COR-L47 (cell line): ENCODE data around the gene ARHGEF3.
"Not testable (repeated sequence)": the region's sequence is repeated elsewhere in the genome, so short reads cannot be mapped to it uniquely, and the experiment has no call there.

Experiments used
- DNase-seq: peaks from one replicate; lab custom pipeline; 2025; lab: John Stamatoyannopoulos, UW

ARHGEF3 gene

DNA sequence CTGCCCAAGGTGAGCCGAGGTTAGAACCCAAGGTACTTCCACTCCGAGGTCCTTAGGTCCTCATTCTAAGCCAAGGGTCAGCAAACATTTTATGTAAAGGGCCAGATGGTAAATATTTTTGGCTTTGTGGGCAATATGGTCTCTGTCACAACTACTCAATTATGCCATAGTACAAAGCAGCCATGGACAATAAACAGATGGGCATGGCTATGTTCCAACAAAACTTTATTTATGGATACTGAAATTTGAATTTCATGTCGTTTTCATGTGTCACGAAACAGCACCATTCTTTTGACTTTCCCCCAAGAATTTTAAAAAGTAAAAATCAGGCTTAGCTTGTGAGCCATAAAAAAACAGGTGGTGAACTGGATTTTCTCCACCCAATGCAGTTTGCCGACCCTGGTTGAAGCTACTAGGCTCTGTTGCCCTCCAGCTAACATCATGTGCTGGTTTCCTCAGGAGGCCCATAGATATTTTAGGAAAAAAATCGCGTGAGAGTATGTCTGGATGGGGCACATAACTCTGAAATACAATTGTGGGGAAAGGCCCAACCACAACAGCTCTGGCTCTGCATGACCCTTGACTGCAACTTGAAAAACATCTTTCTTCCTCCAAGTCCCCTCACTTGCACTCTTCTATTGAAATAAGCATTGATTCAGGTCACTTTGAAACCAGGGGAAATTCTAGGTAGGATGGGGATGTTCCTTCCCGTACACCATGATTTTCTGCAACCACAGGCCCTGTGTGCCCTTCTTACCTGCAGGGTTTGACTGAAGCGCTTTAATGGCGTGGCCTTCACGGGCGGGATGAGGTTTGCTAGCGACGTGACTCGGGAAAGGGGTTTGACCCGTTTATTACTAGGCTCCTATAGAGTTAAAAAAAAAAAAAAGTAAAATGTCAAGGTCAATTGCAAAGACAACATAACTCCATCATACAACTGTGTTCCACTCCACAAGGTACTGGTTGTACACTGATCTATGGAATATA lies 28.5 kb downstream of the ARHGEF3 start:
- no peak for DNase-seq

DNA sequence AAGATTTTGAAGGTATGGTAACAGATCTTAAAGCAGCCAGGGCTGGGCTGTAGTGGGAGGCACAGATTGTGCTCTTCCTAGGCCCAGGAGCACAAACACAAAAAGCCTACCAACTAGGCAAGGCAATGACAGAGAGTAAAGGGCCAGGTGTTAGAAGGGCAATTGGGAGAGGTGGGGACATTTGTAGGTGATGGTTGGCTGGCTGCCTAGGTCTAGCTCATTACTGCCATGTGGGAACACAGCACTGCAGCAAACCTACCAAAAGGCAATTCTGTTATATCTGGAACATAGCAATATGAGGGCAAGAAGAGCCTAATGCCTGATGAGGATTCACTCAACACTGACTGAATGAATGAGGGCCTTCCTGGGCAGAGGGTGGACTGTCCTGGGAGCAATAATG lies 30.4 kb downstream of the ARHGEF3 start:
- no peak for DNase-seq

DNA sequence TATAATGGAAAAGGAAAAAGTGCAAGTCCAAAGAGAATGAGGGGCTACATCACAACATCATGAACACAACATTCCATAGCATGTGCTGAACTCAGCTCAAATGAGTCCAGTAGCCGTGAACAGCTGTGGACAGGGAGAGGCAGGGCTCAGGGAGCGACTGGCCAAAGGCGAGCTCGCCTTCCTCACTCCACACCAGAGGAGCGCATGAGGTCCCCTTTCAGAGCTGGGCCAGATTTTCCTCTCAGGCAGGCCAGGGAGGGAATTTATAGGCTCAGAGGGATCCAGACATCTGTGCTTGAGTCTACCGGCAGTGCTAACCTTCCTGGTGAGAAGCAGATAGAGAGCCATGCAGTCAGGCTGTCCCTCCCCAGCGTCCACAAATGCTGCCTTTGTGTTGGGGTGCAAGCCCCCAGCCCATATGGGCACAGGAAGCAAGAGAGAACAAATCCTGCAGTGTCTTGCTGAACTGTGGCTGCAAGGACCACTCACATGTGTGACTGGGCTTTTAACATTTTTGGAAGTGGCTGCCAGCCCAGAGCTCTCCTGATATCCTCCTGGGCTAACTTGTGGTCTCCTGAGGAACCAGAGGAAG lies 32.5 kb downstream of the ARHGEF3 start:
- no peak for DNase-seq

- no peak for DNase-seq
These were observed 36.7 kb downstream of the ARHGEF3 start for GRCh38 chr3:56764904-56765547.

DNA sequence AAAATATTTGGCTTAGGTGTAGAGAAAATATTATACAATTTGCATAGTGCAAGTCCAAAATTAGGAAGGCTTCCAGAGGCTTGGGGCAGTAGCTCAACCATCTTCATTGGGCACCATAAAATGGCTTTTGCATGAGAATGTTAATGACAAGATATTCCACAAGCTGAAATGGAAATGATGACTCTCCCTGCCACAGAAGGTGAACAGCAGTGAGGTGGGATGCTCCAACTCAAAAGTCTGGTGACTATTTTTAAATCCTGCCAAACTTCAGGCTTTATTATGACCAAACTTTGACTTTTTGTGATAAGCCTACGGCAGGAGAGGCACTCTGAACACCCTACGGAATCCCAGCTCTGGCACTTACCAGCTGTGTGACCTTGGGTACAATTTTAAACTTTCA lies 37.6 kb downstream of the ARHGEF3 start:
- no peak for DNase-seq

GRCh38 chr3:56763233-56763632 lies 38.5 kb downstream of the ARHGEF3 start:
- no peak for DNase-seq

DNA sequence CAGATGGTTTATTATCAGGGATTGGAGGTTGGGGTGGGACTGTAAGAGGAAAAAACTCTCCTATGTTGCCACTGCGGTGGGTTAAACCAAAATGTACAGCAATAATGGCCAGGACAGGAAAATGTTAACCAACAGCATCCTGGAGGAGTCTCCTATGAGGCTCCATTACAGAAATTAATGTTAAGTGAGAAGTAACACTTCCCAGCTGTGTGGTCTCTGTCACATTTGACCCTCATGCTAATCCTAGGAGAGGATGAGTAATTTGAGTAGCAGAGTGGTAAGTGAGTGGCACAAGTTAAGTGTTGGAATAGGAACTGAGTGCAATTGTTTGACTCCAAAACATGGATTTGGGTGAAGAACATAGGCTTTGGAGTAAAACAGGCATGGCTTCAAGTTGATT lies 39.0 kb downstream of the ARHGEF3 start:
- no peak for DNase-seq

DNA sequence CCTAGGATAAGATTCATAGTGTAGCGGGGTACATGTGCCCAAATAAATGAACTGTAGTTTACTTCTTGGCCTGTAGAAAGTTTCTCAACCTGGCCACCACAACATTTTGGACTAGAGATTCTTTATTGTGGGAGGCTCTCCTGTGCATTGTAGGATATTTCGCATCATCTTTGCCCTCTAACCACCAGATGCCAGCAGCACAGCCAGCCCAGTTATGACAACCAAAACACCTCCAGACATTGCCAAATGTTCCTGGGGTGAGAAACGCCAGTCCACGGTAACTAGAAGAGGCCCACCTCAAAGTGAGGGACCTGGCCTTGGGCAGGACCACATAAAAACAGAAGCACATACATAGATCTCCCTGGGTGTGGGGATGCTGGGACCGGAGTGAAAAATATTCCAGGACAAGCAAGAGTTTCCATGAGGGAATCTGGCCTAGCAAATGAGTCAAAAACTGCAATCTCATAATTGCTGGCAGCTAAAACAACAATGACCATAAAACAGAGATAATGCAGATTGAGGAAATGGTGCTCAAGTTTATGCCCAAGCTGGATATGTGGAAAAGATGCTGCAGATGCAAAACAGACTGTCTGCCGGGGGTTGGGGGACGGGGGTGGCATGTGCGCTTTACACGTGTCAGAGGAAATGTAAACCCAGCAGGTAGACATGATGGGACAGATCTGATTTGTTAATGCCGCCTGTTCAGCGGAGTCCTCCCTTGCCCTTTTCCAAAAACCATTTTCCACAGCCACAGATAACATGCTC lies 39.7 kb downstream of the ARHGEF3 start:
- DNase-seq = no peak

DNA sequence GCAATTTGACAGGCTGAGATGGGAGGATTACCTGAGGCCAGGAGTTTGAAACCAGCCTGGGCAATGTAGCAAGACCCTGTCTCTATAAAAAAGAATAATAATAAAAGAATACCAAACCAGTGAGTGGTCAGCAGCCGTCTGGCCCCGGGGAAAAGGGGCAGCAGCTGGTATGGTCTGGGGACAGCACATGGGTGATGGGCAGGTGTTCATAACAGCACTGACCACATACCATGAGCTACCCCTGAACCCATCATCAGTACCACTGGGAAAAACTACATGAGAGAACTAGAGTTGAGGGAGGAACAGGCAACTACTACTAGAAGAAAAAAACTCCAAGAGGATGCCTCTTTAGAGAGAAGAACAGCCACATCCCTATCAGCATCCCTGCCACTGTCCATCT lies 40.7 kb downstream of the ARHGEF3 start:
- DNase-seq = no peak

DNA sequence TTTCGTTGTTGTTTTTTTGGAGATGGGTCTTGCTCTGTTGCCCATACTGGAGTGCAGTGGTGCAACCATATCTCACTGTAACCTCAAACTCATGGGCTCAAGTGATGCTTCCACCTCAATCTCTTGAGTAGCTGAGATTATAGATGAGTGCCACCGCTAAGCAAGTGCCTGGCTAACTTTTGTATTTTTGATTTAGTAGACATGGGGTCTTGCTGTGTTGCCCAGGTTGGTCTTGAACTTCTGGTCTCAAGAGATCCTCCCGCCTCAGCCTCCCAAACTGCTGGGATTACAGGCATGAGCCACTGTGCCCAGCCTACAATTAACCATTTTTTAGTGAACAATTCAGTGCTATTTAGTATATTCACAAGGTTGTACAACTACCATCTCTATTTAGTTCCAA lies 42.2 kb downstream of the ARHGEF3 start:
- DNase-seq = no peak

- no peak for DNase-seq
These were observed 43.2 kb downstream of the ARHGEF3 start for GRCh38 chr3:56758539-56758981.

DNA sequence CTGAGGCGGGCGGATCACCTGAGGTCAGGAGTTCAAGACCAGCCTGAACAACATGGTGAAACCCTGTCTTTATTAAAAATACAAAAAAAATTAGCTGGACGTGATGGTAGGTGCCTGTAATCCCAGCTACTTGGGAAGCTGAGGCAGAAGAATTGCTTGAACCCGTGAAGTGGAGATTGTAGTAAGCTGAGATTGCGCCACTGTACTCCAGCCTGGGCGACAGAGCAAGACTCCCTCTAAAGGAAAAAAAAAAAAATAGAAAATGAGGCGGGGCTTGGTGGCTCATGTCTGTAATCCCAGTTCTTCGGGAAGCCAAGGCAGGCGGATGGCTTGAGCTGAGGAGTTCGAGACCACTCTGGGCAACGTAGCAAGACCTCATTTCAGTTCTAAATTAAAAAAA lies 43.7 kb downstream of the ARHGEF3 start:
- not testable (repeated sequence) for DNase-seq

GRCh38 chr3:56754741-56755417 lies 46.9 kb downstream of the ARHGEF3 start:
- DNase-seq = no peak

DNA sequence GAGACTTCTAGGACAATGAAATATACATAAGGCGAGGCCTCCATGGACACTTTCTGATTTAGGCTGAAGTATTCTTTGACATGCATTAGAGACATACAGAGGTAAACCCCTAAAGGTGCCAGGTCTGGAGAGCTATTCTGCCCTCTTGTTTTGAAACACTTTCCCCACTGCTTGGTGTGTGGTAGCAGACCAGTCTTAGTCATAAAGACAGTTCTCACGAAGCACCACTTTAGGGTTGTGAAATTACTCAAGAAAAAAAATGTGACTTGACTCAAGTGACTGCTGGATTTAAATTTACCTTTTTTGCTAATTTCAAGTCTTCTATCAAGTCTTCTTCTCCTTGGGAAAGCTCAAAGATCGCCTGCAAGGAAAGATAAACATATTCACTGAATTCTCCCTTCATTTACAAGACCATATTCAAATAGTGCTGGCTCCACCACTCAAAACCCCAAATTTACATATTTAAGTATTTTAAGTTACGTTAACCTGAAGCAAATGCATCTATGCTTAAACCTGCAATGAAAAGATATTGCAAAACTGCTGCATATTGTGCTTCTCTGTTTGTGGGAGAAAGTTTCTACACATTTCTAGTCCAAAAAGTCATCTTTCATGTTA lies 48.4 kb downstream of the ARHGEF3 start:
- no peak for DNase-seq

DNA sequence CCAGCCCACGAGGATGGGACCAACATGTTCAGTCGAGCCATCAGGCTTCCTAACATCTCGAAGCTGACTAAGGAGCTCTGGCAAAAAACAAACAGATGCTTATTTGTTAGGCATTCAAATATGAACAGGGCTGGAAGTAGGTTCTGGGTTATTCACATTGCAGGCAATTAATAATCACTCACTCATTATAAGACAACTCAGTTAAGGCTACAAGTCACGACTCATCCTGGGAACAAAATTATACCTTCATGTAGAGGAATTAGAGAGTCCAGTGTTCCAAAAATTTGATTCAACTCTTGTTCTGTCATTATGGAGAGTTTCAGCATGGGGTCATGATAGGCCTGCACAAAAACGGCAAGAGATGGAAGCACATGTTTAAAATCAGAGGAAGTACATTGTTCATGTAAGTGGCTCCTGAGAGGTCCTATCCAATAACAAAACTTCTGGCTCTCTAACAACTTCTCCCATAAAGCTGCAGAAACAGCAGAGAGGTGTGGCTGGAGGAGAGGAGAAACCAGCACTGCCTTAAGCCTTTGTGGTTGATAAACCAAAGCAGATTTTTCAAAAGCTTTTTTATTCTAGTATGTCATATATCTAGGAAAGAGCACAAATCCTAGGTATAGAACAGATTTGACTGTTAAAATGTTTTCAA lies 50.6 kb downstream of the ARHGEF3 start:
- no peak for DNase-seq

DNA sequence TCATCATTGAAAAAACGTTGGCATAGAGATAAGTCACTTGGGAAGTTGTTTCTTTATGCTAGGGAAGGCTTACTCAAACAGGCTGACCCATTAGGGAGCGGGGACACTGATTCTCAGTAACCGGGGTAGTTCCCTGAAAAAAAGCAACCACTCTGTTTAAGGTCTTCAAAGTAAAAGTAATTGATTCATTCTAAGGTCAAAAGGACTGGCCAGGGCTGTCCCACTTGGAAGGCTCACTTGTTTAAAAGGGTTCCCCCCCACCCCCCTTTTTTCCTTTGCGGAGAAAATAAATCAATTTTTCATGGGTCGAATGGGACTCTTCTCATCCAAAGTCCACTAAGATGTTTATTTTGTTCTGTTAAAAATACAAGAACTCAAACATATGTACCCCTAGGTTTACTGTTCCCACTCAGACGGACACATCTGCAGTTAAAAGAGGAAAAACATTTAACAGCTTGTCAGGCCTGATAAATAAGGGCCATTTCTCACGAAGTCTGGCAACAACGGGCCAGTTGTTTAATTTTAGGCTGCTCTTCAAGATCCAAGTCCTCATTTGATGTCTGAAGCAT lies 53.0 kb downstream of the ARHGEF3 start:
- DNase-seq = no peak

DNA sequence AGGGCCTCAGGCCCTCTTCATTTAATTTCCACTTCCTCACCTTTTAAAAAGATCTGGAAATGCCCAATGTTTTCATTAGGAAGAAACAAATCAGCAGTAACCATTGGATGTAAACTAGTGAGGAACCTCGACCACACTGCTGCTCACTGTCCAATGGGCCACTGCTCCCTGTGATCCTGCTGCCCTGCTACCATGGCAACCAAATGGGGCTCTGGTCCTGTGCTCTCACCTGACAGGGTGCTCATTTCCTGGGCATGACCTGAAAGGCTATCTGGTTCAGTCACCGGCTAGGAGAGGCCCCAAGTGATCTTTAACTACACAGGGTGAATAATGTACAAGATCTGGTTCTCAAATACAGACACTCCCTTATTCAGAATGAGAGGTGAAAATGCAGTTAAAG lies 54.6 kb downstream of the ARHGEF3 start:
- no peak for DNase-seq

DNA sequence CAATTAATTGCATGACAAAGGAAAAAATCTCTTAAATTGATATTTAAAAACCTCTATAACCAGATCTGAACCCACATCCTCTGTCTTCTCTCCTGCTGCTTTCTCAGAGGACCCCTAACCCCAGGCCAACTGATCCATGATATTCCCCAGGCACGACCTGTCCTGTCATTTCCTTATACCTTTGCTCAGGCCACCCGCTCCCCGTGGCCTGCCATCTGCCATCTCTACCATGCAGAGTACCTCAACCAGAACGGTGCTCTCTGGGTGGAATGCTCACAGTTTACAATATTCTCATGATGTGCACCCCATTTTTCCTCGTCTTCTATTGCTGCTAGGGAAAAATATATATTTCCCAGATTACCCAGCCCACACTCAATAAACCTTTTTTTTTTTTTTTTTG lies 57.7 kb downstream of the ARHGEF3 start:
- no peak for DNase-seq

DNA sequence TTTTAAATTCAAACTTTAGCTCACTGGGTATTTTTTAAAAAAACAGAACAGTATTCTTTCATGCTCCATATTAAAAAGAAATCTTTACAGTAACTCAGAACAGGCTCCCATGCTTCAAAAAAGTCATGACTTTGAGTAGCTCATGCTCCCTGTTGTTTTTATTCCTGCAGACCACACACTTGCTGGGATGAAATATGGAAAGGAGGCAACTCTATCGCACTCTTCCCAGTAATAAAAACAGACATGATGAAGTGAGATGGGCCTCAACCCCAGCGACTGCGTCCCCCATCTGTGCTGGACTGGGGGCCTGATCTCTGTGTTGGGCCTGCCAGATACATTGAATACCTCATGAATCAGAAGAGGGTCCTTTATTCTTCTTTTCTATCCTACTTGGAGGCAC lies 58.9 kb downstream of the ARHGEF3 start:
- DNase-seq = no peak

GRCh38 chr3:56739036-56739435 lies 62.7 kb downstream of the ARHGEF3 start:
- DNase-seq = no peak
